ENCODE measurements around the gene PARVG. TPM values are rescaled to one million over a fixed set of nuclear protein-coding genes. Genes with fewer than 3 reads are reported as not detected.

Gene PARVG
- total RNA-seq, 1 donor from 2014 or later = 0.23 TPM

DNA sequence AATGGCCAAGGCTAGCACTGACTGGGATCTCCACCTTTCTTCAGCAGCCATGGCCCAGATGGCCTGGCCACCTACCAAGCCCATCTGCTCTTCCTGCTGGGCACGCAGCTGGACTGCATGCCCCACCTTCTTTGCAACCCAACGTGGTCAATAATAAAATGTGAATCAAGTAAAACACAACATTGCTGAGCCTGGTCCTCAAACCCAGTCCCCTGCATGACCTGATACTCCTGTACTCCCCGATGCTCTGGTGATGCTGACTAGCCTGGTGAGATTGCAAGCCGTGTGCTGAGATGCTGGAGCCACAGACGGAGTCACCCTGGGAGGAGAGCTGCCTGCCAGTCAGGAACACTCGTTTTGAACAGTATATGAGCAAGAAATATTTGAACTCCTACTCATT is 34.0 kb downstream of the PARVG start:
- Mint-ChIP-seq H3K27ac (ENCODE audit: unreplicated experiment) (no peak overlapping the region), H3K4me3 (ENCODE audit: unreplicated experiment) (no peak overlapping the region), H3K27me3 (ENCODE audit: low read depth, unreplicated experiment) (peaks cover 20% of the 10 kb centered on the region), H3K9me3 (ENCODE audit: unreplicated experiment) (peaks cover 2% of the 10 kb centered on the region), H3K4me1 (ENCODE audit: low read depth, unreplicated experiment) (no peaks in the 10 kb centered on the region), H3K36me3 (ENCODE audit: low read depth, unreplicated experiment) (peaks cover 2% of the 10 kb centered on the region)
- H4K20me1 ChIP-seq (ENCODE audit: insufficient read depth, low read length) = no peaks in the 10 kb centered on the region
- H3K27me3 ChIP-seq (ENCODE audit: insufficient read depth, low read length) = no peaks in the 10 kb centered on the region
- no peak overlapping the region for H3K9ac ChIP-seq (ENCODE audit: low read length)
- DNase-seq (ENCODE audit: low read depth) (no peak), FAIRE-seq (no peak)
- peaks cover 4% of the 10 kb centered on the region for H3K9me3 ChIP-seq (ENCODE audit: insufficient read depth, low read depth, low read length)
- no peaks in the 10 kb centered on the region for H3K79me2 ChIP-seq (ENCODE audit: insufficient read depth, low read length)
- H2AFZ ChIP-seq (ENCODE audit: low read depth, low read length) = no peak overlapping the region
- H3K27ac ChIP-seq (ENCODE audit: low read depth, low read length) = no peak overlapping the region
- TF ChIP-seq EZH2 (IDR thresholded peaks at IDR 0.05; ENCODE audit: insufficient read depth, low read length) (no peak), CTCF (IDR thresholded peaks at IDR 0.05; ENCODE audit: insufficient read depth, low read depth, low read length) (no peak)
- H3K4me1 ChIP-seq (ENCODE audit: insufficient read depth, low read length) = no peaks in the 10 kb centered on the region
- no peaks in the 10 kb centered on the region for H3K36me3 ChIP-seq (ENCODE audit: insufficient read depth, low read length)
- H3K4me2 ChIP-seq (ENCODE audit: low read length) = no peak overlapping the region
- no peak overlapping the region for H3K4me3 ChIP-seq (ENCODE audit: insufficient read depth, low read depth, low read length)

- H3K9me3 Mint-ChIP-seq (ENCODE audit: unreplicated experiment) = peaks cover 2% of the 10 kb centered on the region
- DNase-seq (ENCODE audit: low read depth) (no peak), FAIRE-seq (no peak)
- Histone ChIP-seq H3K4me1 (ENCODE audit: insufficient read depth, low read length) (no peaks in the 10 kb centered on the region), H3K4me3 (ENCODE audit: insufficient read depth, low read depth, low read length) (no peak overlapping the region), H3K4me2 (ENCODE audit: low read length) (no peak overlapping the region), H3K9ac (ENCODE audit: low read length) (no peak overlapping the region), H3K27ac (ENCODE audit: low read depth, low read length) (no peak overlapping the region), H3K9me3 (ENCODE audit: insufficient read depth, low read depth, low read length) (peaks cover 4% of the 10 kb centered on the region), H3K27me3 (ENCODE audit: insufficient read depth, low read length) (no peaks in the 10 kb centered on the region), H3K79me2 (ENCODE audit: insufficient read depth, low read length) (no peaks in the 10 kb centered on the region), H4K20me1 (ENCODE audit: insufficient read depth, low read length) (no peaks in the 10 kb centered on the region), H2AFZ (ENCODE audit: low read depth, low read length) (no peak overlapping the region), H3K36me3 (ENCODE audit: insufficient read depth, low read length) (no peaks in the 10 kb centered on the region)
- H3K27me3 Mint-ChIP-seq (ENCODE audit: low read depth, unreplicated experiment) = peaks cover 18% of the 10 kb centered on the region
- TF ChIP-seq EZH2 (IDR thresholded peaks at IDR 0.05; ENCODE audit: insufficient read depth, low read length) (no peak), CTCF (IDR thresholded peaks at IDR 0.05; ENCODE audit: insufficient read depth, low read depth, low read length) (no peak)
- no peaks in the 10 kb centered on the region for H3K4me1 Mint-ChIP-seq (ENCODE audit: low read depth, unreplicated experiment)
- H3K27ac Mint-ChIP-seq (ENCODE audit: unreplicated experiment) = no peak overlapping the region
- H3K4me3 Mint-ChIP-seq (ENCODE audit: unreplicated experiment) = no peak overlapping the region
- peaks cover 2% of the 10 kb centered on the region for H3K36me3 Mint-ChIP-seq (ENCODE audit: low read depth, unreplicated experiment)
Observed at GRCh38 chr22:44215287-44215686, 34.6 kb downstream of the PARVG start.

DNA sequence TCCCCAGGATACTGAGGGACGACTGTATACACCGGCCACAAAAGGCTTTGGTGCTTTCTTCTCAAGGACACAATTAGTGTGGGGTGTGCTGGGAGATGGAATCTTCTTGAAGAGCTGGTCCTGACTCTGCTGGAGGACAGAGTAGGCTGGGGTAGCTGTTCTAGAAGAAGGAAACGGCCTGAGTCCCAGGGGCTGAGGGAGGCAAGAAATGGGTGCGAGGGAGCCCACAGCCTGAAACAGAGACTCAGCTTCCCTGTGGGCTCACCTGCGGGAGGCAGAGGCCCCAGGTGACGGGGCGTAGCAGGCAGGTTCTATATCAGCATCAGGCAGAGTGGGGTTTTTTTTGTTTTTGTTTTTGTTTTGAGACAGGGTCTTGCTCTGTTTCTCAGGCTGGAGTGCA is 36.6 kb downstream of the PARVG start:
- no peaks in the 10 kb centered on the region for H4K20me1 ChIP-seq (ENCODE audit: insufficient read depth, low read length)
- no peak overlapping the region for H3K4me2 ChIP-seq (ENCODE audit: low read length)
- no peak overlapping the region for H3K27ac ChIP-seq (ENCODE audit: low read depth, low read length)
- Mint-ChIP-seq H3K27ac (ENCODE audit: unreplicated experiment) (no peak overlapping the region), H3K4me3 (ENCODE audit: unreplicated experiment) (no peak overlapping the region), H3K36me3 (ENCODE audit: low read depth, unreplicated experiment) (peaks cover 7% of the 10 kb centered on the region), H3K4me1 (ENCODE audit: low read depth, unreplicated experiment) (no peaks in the 10 kb centered on the region), H3K27me3 (ENCODE audit: low read depth, unreplicated experiment) (peaks cover 10% of the 10 kb centered on the region), H3K9me3 (ENCODE audit: unreplicated experiment) (peaks cover 9% of the 10 kb centered on the region)
- H2AFZ ChIP-seq (ENCODE audit: low read depth, low read length) = no peak overlapping the region
- no peak overlapping the region for H3K9ac ChIP-seq (ENCODE audit: low read length)
- H3K9me3 ChIP-seq (ENCODE audit: insufficient read depth, low read depth, low read length) = peaks cover 4% of the 10 kb centered on the region
- H3K4me3 ChIP-seq (ENCODE audit: insufficient read depth, low read depth, low read length) = no peak overlapping the region
- H3K79me2 ChIP-seq (ENCODE audit: insufficient read depth, low read length) = no peaks in the 10 kb centered on the region
- TF ChIP-seq CTCF (IDR thresholded peaks at IDR 0.05; ENCODE audit: insufficient read depth, low read depth, low read length) (no peak), EZH2 (IDR thresholded peaks at IDR 0.05; ENCODE audit: insufficient read depth, low read length) (no peak)
- H3K27me3 ChIP-seq (ENCODE audit: insufficient read depth, low read length) = peaks cover 3% of the 10 kb centered on the region
- DNase-seq (ENCODE audit: low read depth) (no peak), FAIRE-seq (no peak)
- no peaks in the 10 kb centered on the region for H3K36me3 ChIP-seq (ENCODE audit: insufficient read depth, low read length)
- no peaks in the 10 kb centered on the region for H3K4me1 ChIP-seq (ENCODE audit: insufficient read depth, low read length)
